ENCODE measurements around the gene CPD.

GRCh38 chr17:30396612-30397011 is 17.9 kb downstream of the CPD start:
- TF ChIP-seq CTCF (optimal IDR thresholded peaks at IDR 0.05 in 1 of 3, IDR thresholded peaks at IDR 0.05 in 1 of 3, conservative IDR thresholded peaks at IDR 0.05 in 1 of 3; ENCODE audit: extremely low read depth in 1 of 3, insufficient read depth in 2 of 3, low read length in 3 of 3) (no peak), EZH2 (IDR thresholded peaks at IDR 0.05; ENCODE audit: low read length) (no peak)

All from keratinocyte (primary cell).